Panc1 (cell line): Measurements from ENCODE around the gene STK10. TPM values are rescaled to one million over a fixed set of nuclear protein-coding genes. Genes with fewer than 3 reads are reported as not detected.

Experiments used
- ATAC-seq: fragments of 200-7000 bp; cut with Tn5 transposase; 2 replicates; pipeline ENCODE4 v1.9.1; 2020; ENCODE audit warnings: mild to moderate bottlenecking, moderate library complexity
- BruUV-seq: library from RNA; stranded (reverse); fragments of 400-500 nt; replicated peaks from 2 replicates; lab custom pipeline; 2021; lab: Mats Ljungman, UMichigan
- CTCF ChIA-PET: fragments of 300-600 bp; sonication (Branson Sonifier 250); formaldehyde crosslinking; loops from one replicate; lab custom pipeline; 2022; ENCODE audit warnings: antibody characterized with exemption; lab: Charles Lee
- POLR2A ChIA-PET: fragments of 300-600 bp; sonication (Branson Sonifier 250); formaldehyde crosslinking; loops from one replicate; lab custom pipeline; 2022; ENCODE audit warnings: antibody characterized with exemption; lab: Charles Lee
- DNase-seq: peaks from one replicate; pipeline ENCODE4 v3.0.0-alpha.2; 2010; ENCODE audit warnings: low read depth, low spot score
- H3K27ac ChIP-seq: 2 replicates; pipeline ENCODE4 v1.5.1; 2011; ENCODE audit warnings: mild to moderate bottlenecking, low read length, inconsistent platforms
- H3K27me3 ChIP-seq: fragments of 200-500 bp; sonication (Bioruptor generic); 2 replicates; pipeline ENCODE4 v1.6.0; 2014; ENCODE audit warnings: low read length, inconsistent platforms; ENCODE audit not compliant: control insufficient read depth, insufficient read depth
- H3K36me3 ChIP-seq: fragments of 200-500 bp; sonication (Bioruptor generic); 2 replicates; pipeline ENCODE4 v1.5.1; 2014; ENCODE audit warnings: inconsistent platforms, mild to moderate bottlenecking, low read length, moderate library complexity; ENCODE audit not compliant: control insufficient read depth, insufficient read depth
- H3K4me1 ChIP-seq: 2 replicates; pipeline ENCODE4 v1.5.1; 2011; ENCODE audit warnings: inconsistent platforms, mild to moderate bottlenecking, low read length, moderate library complexity; ENCODE audit not compliant: control insufficient read depth, insufficient read depth
- H3K4me3 ChIP-seq, 2 experiments: 2 replicates each; pipeline ENCODE4 v1.5.1; 2011 to 2012; ENCODE audit warnings: low read depth in 2 of 2, low read length in 2 of 2, mild to moderate bottlenecking in 2 of 2, inconsistent platforms in 1 of 2, moderate library complexity in 1 of 2
- H3K9me3 ChIP-seq: fragments of 200-500 bp; sonication (Bioruptor generic); 2 replicates; pipeline ENCODE4 v1.5.1; 2014; ENCODE audit warnings: low read depth, mild to moderate bottlenecking, inconsistent platforms, low read length, moderate library complexity; ENCODE audit not compliant: control insufficient read depth, insufficient read depth
- CTCF ChIP-seq: fragments of 450-650 bp; IDR thresholded peaks from 2 replicates; pipeline ENCODE4 v1.5.1; 2017; ENCODE audit warnings: mild to moderate bottlenecking
- POLR2AphosphoS5 ChIP-seq: IDR thresholded peaks from 2 replicates; pipeline ENCODE4 v1.6.1; 2012; ENCODE audit warnings: mild to moderate bottlenecking, low read depth, low read length, moderate library complexity
- REST ChIP-seq, 2 experiments: IDR thresholded peaks; 2 replicates each; pipeline ENCODE4 v1.6.1; 2011 to 2012; ENCODE audit warnings: low read depth in 2 of 2, control low read depth in 1 of 2, low read length in 1 of 2, mild to moderate bottlenecking in 1 of 2, moderate library complexity in 1 of 2; ENCODE audit not compliant: insufficient read depth in 1 of 2
- SIN3A ChIP-seq: IDR thresholded peaks from 2 replicates; pipeline ENCODE4 v1.6.1; 2012; ENCODE audit warnings: low read depth, mild to moderate bottlenecking, low read length, moderate library complexity, borderline replicate concordance; ENCODE audit not compliant: insufficient read depth
- TCF7L2 ChIP-seq: IDR thresholded peaks from 2 replicates; pipeline ENCODE4 v1.6.1; 2011; ENCODE audit warnings: mild to moderate bottlenecking, low read depth, low read length, inconsistent platforms
- in situ Hi-C: cut with HindIII; loops from 2 replicates; pipeline ENCODE4 v1.10.0; 2016; ENCODE audit warnings: low sequenced_read_pairs, low pct_unique_long_range_greater_than_20kb
- intact Hi-C: fragments of 100-400 bp; cut with micrococcal nuclease; formaldehyde crosslinking; loops from one replicate; pipeline ENCODE4 v1.10.0; 2022; ENCODE audit not compliant: unreplicated experiment
- total RNA-seq: library from RNA; stranded (reverse); gene quantifications from one replicate; pipeline ENCODE4 v1.2.1, GENCODE V29; 2021; ENCODE audit not compliant: unreplicated experiment

STK10 gene
- total RNA-seq, 1 experiment from 2014 or later, result 34.9 TPM

DNA sequence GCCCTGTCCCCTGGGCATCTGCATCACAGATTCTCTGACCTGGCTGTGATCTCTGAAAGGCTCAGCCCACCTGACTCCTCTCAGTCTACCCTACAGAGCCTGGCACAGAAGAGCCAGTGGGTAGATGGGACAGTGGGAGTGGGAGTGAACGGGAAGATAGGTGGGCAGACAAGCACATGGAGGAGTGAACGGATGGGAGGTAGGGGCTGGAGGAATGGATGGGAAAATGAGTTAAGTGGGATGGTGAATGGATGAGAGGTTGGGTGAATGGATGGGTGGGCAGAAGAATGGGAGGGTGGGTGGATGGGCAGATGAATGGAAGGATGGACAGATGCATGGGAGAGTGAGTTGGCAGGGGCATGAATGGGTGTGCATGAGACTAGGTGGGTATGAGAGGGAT, 18.8 kb downstream of the STK10 start:
- ATAC-seq, result no peak
- CTCF ChIA-PET, result interaction anchor here (0.8 kb wide), 1 partner anchor 58 kb away, joined by 4 read pairs; no protein-coding TSS in a partner anchor
- intact Hi-C loops (no loop called here), in situ Hi-C loops (no loop called here)
- DNase-seq, result no peak
- Histone ChIP-seq H3K36me3 (no peaks in the 10 kb centered on the region), H3K4me1 (peaks cover 11% of the 10 kb centered on the region), H3K27me3 (no peaks in the 10 kb centered on the region), H3K27ac (no peak overlapping the region), H3K9me3 (no peaks in the 10 kb centered on the region), H3K4me3 (no peak overlapping the region)
- BruUV-seq, result no TSS peak
- POLR2A ChIA-PET, result no interaction called here
- TF ChIP-seq CTCF, result no peak
- TF ChIP-seq TCF7L2, result no peak

DNA sequence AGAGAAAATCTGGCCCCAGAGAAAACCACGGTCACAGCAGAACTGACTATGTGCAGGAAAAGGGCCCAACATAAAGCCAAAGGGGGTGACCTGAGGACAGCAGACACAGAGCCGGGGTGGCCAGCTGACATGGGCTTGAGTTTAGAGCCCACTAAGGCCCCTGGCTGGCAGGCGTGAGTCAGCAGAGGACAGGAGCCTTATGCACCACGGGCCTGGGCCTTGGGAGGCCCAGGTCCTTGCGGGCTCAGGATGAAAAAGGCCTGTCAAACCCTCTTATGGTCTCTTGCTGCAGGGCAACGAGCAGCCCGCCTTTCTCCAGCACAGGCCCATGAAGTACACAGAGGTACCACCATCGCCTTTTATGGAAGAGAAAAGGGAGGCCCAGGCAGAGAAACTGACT, 19.7 kb downstream of the STK10 start:
- ChIA-PET CTCF (interaction anchor here (0.8 kb wide), 1 partner anchor 58 kb away, joined by 4 read pairs; no protein-coding TSS in a partner anchor), POLR2A (no interaction called here)
- TF ChIP-seq CTCF (no peak), SIN3A (no peak), REST (IDR thresholded peaks at IDR 0.05; ENCODE audit: insufficient read depth in 1 of 2, low read depth in 2 of 2, low read length in 1 of 2) (no peak), TCF7L2 (no peak), POLR2AphosphoS5 (no peak)
- intact Hi-C loops, result no loop called here
- Histone ChIP-seq H3K36me3 (no peaks in the 10 kb centered on the region), H3K9me3 (no peaks in the 10 kb centered on the region), H3K4me1 (peaks cover 4% of the 10 kb centered on the region), H3K4me3 (no peak overlapping the region), H3K27ac (no peak overlapping the region), H3K27me3 (no peaks in the 10 kb centered on the region)
- in situ Hi-C loops, result no loop called here
- no peak for ATAC-seq
- no peak for DNase-seq
- no TSS peak for BruUV-seq
